CD14-positive monocyte (primary cell): ENCODE measurements around the gene ARL4D. TPM values are rescaled to one million over a fixed set of nuclear protein-coding genes. Genes with fewer than 3 reads are reported as not detected.

Experiments
- DNase-seq, 3 donors: peaks; one replicate each; pipeline ENCODE4 v3.0.0-alpha.2; 2011 to 2022
- H2AFZ ChIP-seq: 2 replicates; pipeline ENCODE4 v1.6.0; 2012; ENCODE audit warnings: mild to moderate bottlenecking, low read depth, low read length, inconsistent platforms; ENCODE audit not compliant: insufficient read depth, poor library complexity, severe bottlenecking
- H3K27ac ChIP-seq, 2 donors: 1 replicate in 1 of 2; 2 replicates in 1 of 2; pipeline ENCODE4 v1.5.1; 2012 to 2013; ENCODE audit warnings: low read length in 2 of 2, control low read depth in 1 of 2, inconsistent platforms in 1 of 2, low read depth in 1 of 2, mild to moderate bottlenecking in 1 of 2
- H3K27me3 ChIP-seq, 2 donors: one replicate each; pipeline versions ENCODE4 v1.6.0 to v1.6.1; 2011 to 2013; ENCODE audit warnings: low read length in 2 of 2; ENCODE audit not compliant: control insufficient read depth in 2 of 2, insufficient read depth in 2 of 2
- H3K36me3 ChIP-seq, 2 donors: replicated peaks in 1 of 2; 1 replicate in 1 of 2; 2 replicates in 1 of 2; pipeline versions ENCODE4 v1.5.1 to v1.6.1; 2012 to 2013; ENCODE audit warnings: low read length in 2 of 2, control low read depth in 1 of 2, inconsistent platforms in 1 of 2, mild to moderate bottlenecking in 1 of 2; ENCODE audit not compliant: insufficient read depth in 2 of 2, control insufficient read depth in 1 of 2
- H3K4me1 ChIP-seq, 2 donors: 1 replicate in 1 of 2; 2 replicates in 1 of 2; pipeline versions ENCODE4 v1.5.1 to v1.6.1; 2012 to 2013; ENCODE audit warnings: low read length in 2 of 2, control low read depth in 1 of 2, inconsistent platforms in 1 of 2, mild to moderate bottlenecking in 1 of 2, moderate library complexity in 1 of 2; ENCODE audit not compliant: insufficient read depth in 2 of 2, control insufficient read depth in 1 of 2
- H3K4me2 ChIP-seq: replicated peaks from 2 replicates; pipeline ENCODE3; 2012; ENCODE audit warnings: low read length, moderate library complexity, mild to moderate bottlenecking; ENCODE audit not compliant: poor library complexity, severe bottlenecking; ENCODE audit errors: extremely low read depth
- H3K4me3 ChIP-seq, 3 experiments: fragments of 200-600 bp in 1 of 3; sonication (generic) in 1 of 3; replicated peaks in 1 of 3; 1 replicate in 2 of 3; 2 replicates in 1 of 3; pipeline ENCODE4 v1.5.1; 2011 to 2013; ENCODE audit warnings: low read length in 3 of 3, mild to moderate bottlenecking in 3 of 3, control low read depth in 2 of 3, low read depth in 2 of 3, inconsistent platforms in 1 of 3, moderate library complexity in 1 of 3
- H3K79me2 ChIP-seq: 2 replicates; pipeline ENCODE4 v1.6.0; 2012; ENCODE audit warnings: mild to moderate bottlenecking, control low read depth, inconsistent platforms, low read length, moderate library complexity; ENCODE audit not compliant: insufficient read depth
- H3K9ac ChIP-seq: 2 replicates; pipeline ENCODE4 v1.6.0; 2017; ENCODE audit warnings: low read length, mild to moderate bottlenecking; ENCODE audit not compliant: insufficient read depth, poor library complexity, severe bottlenecking
- H3K9me3 ChIP-seq, 2 donors: replicated peaks in 1 of 2; 1 replicate in 1 of 2; 2 replicates in 1 of 2; pipeline versions ENCODE4 v1.5.1 to v1.6.1; 2012 to 2013; ENCODE audit warnings: low read length in 2 of 2, control low read depth in 1 of 2; ENCODE audit not compliant: control insufficient read depth in 1 of 2, insufficient read depth in 1 of 2
- H4K20me1 ChIP-seq: 2 replicates; pipeline ENCODE4 v1.6.0; 2012; ENCODE audit warnings: mild to moderate bottlenecking, low read length, control low read depth, moderate library complexity; ENCODE audit not compliant: insufficient read depth
- H3K27ac Mint-ChIP-seq, 7 donors: one replicate each; pipeline ENCODE4 v1.8.0; 2020; ENCODE audit warnings: mild to moderate bottlenecking in 7 of 7, mixed read lengths in 7 of 7, moderate library complexity in 6 of 7, inconsistent platforms in 2 of 7
- H3K27me3 Mint-ChIP-seq, 3 donors: one replicate each; pipeline ENCODE4 v1.8.0; 2021 to 2022; ENCODE audit warnings: low read depth in 3 of 3, mild to moderate bottlenecking in 3 of 3, mixed read lengths in 3 of 3, moderate library complexity in 3 of 3, inconsistent platforms in 1 of 3
- H3K36me3 Mint-ChIP-seq, 2 donors: one replicate each; pipeline ENCODE4 v1.8.0; 2020; ENCODE audit warnings: mixed read lengths in 2 of 2, inconsistent platforms in 1 of 2, mild to moderate bottlenecking in 1 of 2
- H3K4me1 Mint-ChIP-seq: one replicate; pipeline ENCODE4 v1.8.0; 2020; ENCODE audit warnings: mild to moderate bottlenecking, mixed read lengths
- H3K4me3 Mint-ChIP-seq, 2 donors: one replicate each; pipeline ENCODE4 v1.8.0; 2020; ENCODE audit warnings: mild to moderate bottlenecking in 2 of 2, mixed read lengths in 2 of 2, moderate library complexity in 1 of 2
- H3K9me3 Mint-ChIP-seq, 7 donors: one replicate each; pipeline ENCODE4 v1.8.0; 2020 to 2022; ENCODE audit warnings: mixed read lengths in 7 of 7, mild to moderate bottlenecking in 6 of 7, moderate library complexity in 6 of 7, inconsistent platforms in 2 of 7
- CTCF ChIP-seq: fragments of 200-600 bp; IDR thresholded peaks from one replicate; pipeline ENCODE4 v1.8.0; 2022; ENCODE audit warnings: antibody characterized with exemption, mild to moderate bottlenecking
- WGBS: methylation state at CpG from one replicate; pipeline ENCODE4 v1.1.5; 2013; ENCODE audit warnings: missing lambda C conversion rate; ENCODE audit not compliant: insufficient coverage; 5-methylcytosine and 5-hydroxymethylcytosine counted together
- intact Hi-C, 2 donors: fragments of 100-400 bp; cut with micrococcal nuclease; formaldehyde crosslinking; loops; one replicate each; pipeline versions ENCODE4 v1.15.0 to v1.15.1; 2023
- polyA plus RNA-seq, 3 donors: library from polyadenylated mRNA; depleted of rRNA in 1 of 3; unstranded in 2 of 3; stranded (reverse) in 1 of 3; fragments of 300-500 nt in 2 of 3; fragments of >200 nt in 1 of 3; fragmentation: Illumina TruSeq in 2 of 3; gene quantifications; 1 replicate in 2 of 3; 2 replicates in 1 of 3; pipeline ENCODE4 v1.2.3, GENCODE V29; 2012 to 2021

ARL4D gene
- polyA plus RNA-seq, 3 donors: 0.75 to 2.4 (median 1.7) TPM

GRCh38 chr17:43445009-43445589 is 46.3 kb downstream of the ARL4D start:
- no peak overlapping the region for H3K4me2 ChIP-seq
- no peak overlapping the region for H3K4me3 Mint-ChIP-seq
- no peaks in the 10 kb centered on the region for H4K20me1 ChIP-seq
- no peak overlapping the region for H3K27ac Mint-ChIP-seq
- no peaks in the 10 kb centered on the region for H3K9me3 ChIP-seq
- H3K9ac ChIP-seq: no peak overlapping the region
- no peak overlapping the region for H2AFZ ChIP-seq
- peaks cover 0 to 12% (median 0%) of the 10 kb centered on the region in 7 donors for H3K9me3 Mint-ChIP-seq
- no peaks in the 10 kb centered on the region for H3K27me3 ChIP-seq
- intact Hi-C loops: no loop called here
- H3K4me1 Mint-ChIP-seq: no peaks in the 10 kb centered on the region
- H3K36me3 ChIP-seq: no peaks in the 10 kb centered on the region
- no peak for DNase-seq
- H3K4me1 ChIP-seq: no peaks in the 10 kb centered on the region
- H3K27me3 Mint-ChIP-seq: peaks cover 7 to 21% (median 17%) of the 10 kb centered on the region in 3 donors
- H3K36me3 Mint-ChIP-seq: no peaks in the 10 kb centered on the region
- H3K79me2 ChIP-seq: no peaks in the 10 kb centered on the region
- no peak for TF ChIP-seq CTCF
- no CpG with 5 or more reads among the region's 5 CpGs for WGBS
- no peak overlapping the region for H3K4me3 ChIP-seq
- no peak overlapping the region for H3K27ac ChIP-seq

GRCh38 chr17:43446773-43447172 is 48.0 kb downstream of the ARL4D start:
- peaks cover 7 to 21% (median 15%) of the 10 kb centered on the region in 3 donors for H3K27me3 Mint-ChIP-seq
- H3K4me3 ChIP-seq: no peak overlapping the region
- H3K36me3 ChIP-seq: no peaks in the 10 kb centered on the region
- no peak overlapping the region for H3K4me2 ChIP-seq
- 100% methylated on average over 2 of the region's 5 CpGs for WGBS
- no peaks in the 10 kb centered on the region for H3K9me3 ChIP-seq
- no peaks in the 10 kb centered on the region for H4K20me1 ChIP-seq
- H3K27ac ChIP-seq: no peak overlapping the region
- no peak overlapping the region for H2AFZ ChIP-seq
- TF ChIP-seq CTCF: no peak
- no peak overlapping the region for H3K27ac Mint-ChIP-seq
- no peaks in the 10 kb centered on the region for H3K36me3 Mint-ChIP-seq
- no peaks in the 10 kb centered on the region for H3K79me2 ChIP-seq
- peaks cover 0 to 8% (median 2%) of the 10 kb centered on the region in 7 donors for H3K9me3 Mint-ChIP-seq
- no peaks in the 10 kb centered on the region for H3K4me1 ChIP-seq
- intact Hi-C loops: no loop called here
- no peak overlapping the region for H3K4me3 Mint-ChIP-seq
- H3K4me1 Mint-ChIP-seq: no peaks in the 10 kb centered on the region
- no peak overlapping the region for H3K9ac ChIP-seq
- H3K27me3 ChIP-seq: no peaks in the 10 kb centered on the region
- no peak for DNase-seq
